ENCODE data around the gene HHIPL2. TPM values are rescaled to one million over a fixed set of nuclear protein-coding genes. Genes with fewer than 3 reads are reported as not detected.

Gene HHIPL2
- total RNA-seq, 4 donors from 2014 or later, result 0.07 to 0.55 TPM; not detected in 2

- no peaks in the 10 kb centered on the region for H3K9me3 ChIP-seq
- no peak for DNase-seq
- no peak overlapping the region for H3K4me3 ChIP-seq
- H3K36me3 ChIP-seq, result no peaks in the 10 kb centered on the region
- no peaks in the 10 kb centered on the region for H3K27me3 ChIP-seq
- TF ChIP-seq, protein P1, sequence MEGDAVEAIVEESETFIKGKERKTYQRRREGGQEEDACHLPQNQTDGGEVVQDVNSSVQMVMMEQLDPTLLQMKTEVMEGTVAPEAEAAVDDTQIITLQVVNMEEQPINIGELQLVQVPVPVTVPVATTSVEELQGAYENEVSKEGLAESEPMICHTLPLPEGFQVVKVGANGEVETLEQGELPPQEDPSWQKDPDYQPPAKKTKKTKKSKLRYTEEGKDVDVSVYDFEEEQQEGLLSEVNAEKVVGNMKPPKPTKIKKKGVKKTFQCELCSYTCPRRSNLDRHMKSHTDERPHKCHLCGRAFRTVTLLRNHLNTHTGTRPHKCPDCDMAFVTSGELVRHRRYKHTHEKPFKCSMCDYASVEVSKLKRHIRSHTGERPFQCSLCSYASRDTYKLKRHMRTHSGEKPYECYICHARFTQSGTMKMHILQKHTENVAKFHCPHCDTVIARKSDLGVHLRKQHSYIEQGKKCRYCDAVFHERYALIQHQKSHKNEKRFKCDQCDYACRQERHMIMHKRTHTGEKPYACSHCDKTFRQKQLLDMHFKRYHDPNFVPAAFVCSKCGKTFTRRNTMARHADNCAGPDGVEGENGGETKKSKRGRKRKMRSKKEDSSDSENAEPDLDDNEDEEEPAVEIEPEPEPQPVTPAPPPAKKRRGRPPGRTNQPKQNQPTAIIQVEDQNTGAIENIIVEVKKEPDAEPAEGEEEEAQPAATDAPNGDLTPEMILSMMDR (IDR thresholded peaks at IDR 0.05), result no peak
- no peak for TF ChIP-seq POLR2A (IDR thresholded peaks at IDR 0.05)
- peaks cover 0 to 3% of the 10 kb centered on the region in 2 donors for H3K4me1 ChIP-seq
- intact Hi-C loops (cut with DNase I; ENCODE audit: low total_unique reads), result no loop called here
- no peak overlapping the region for H3K27ac ChIP-seq
Observed at GRCh38 chr1:222588135-222588534, 40.2 kb upstream of the HHIPL2 start.

DNA sequence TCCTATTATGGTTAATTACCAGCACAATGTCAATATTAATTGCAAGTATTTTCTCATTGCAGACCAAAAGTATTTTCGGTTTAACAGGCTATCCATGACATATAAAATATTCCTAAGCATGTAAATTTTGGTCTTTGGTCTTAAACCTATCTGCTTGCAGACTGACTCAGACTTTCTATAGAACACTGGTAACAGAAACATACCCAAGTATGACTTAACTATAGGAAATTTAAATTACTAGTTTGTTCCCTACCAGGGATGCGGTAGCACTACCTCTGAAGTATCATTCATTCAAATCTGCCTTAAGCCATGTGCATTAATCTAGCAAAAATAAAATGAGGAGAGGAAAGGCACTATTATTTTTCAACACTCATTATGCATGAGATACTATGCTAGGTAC lies 38.9 kb upstream of the HHIPL2 start:
- no peak for DNase-seq
- no peaks in the 10 kb centered on the region for H3K27me3 ChIP-seq

GRCh38 chr1:222583079-222583478 lies 35.2 kb upstream of the HHIPL2 start:
- no peak for TF ChIP-seq POLR2A (IDR thresholded peaks at IDR 0.05)
- TF ChIP-seq, protein P1 (IDR thresholded peaks at IDR 0.05), result no peak
- H3K27me3 ChIP-seq, result no peaks in the 10 kb centered on the region
- intact Hi-C loops (cut with DNase I; ENCODE audit: low total_unique reads), result no loop called here

More for the DNA sequence above, 38.9 kb upstream of the HHIPL2 start:
- H3K9me3 ChIP-seq, result no peaks in the 10 kb centered on the region
- peaks cover 0 to 3% of the 10 kb centered on the region in 2 donors for H3K4me1 ChIP-seq
- TF ChIP-seq POLR2A (IDR thresholded peaks at IDR 0.05), result no peak
- TF ChIP-seq, protein P1 (IDR thresholded peaks at IDR 0.05), result no peak
- intact Hi-C loops (cut with DNase I; ENCODE audit: low total_unique reads), result no loop called here
- no peaks in the 10 kb centered on the region for H3K36me3 ChIP-seq
- H3K4me3 ChIP-seq, result no peak overlapping the region
- no peak overlapping the region for H3K27ac ChIP-seq

DNA sequence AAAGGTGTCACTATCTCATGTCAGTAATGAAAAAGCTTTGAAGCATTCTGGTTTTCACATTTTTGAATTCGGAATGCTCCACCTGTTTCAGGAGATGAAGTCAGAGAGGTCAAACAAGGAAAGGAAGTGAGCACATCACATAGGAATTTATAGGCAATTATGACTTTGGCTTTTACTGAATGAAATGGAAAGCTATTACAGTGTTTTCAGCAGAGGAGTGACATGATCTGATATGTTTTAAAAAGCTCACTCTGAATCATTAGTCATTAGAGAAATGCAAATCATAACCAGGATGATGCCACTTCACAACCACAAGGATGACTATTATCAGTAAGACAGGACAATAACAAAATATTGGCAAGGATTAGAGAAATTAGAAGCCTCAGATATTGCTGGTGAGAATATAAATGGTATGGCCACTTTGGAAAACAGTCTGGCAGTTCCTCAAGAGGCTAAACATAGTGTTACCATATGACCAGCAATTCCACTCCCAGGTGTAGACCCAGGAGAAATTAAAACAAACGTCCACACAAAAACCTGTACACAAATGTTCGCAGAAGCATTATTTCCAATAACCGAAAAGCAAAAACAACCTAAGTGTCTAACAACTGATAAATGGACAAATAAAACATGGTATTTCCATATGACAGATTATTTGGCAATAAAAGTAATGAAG lies 34.3 kb upstream of the HHIPL2 start:
- H3K27ac ChIP-seq, result no peak overlapping the region
- no peak for DNase-seq
- intact Hi-C loops (cut with DNase I; ENCODE audit: low total_unique reads), result no loop called here
- no peaks in the 10 kb centered on the region for H3K36me3 ChIP-seq
- H3K4me3 ChIP-seq, result no peak overlapping the region
- no peaks in the 10 kb centered on the region for H3K27me3 ChIP-seq
- no peaks in the 10 kb centered on the region for H3K4me1 ChIP-seq
- TF ChIP-seq, protein P1 (IDR thresholded peaks at IDR 0.05), result no peak
- no peak for TF ChIP-seq POLR2A (IDR thresholded peaks at IDR 0.05)
- H3K9me3 ChIP-seq, result no peaks in the 10 kb centered on the region

More at GRCh38 chr1:222583079-222583478, 35.2 kb upstream of the HHIPL2 start:
- no peak overlapping the region for H3K4me3 ChIP-seq
- H3K9me3 ChIP-seq, result no peaks in the 10 kb centered on the region
- peaks cover 0 to under 1% of the 10 kb centered on the region in 2 donors for H3K4me1 ChIP-seq
- H3K27ac ChIP-seq, result no peak overlapping the region
- no peak for DNase-seq
- H3K36me3 ChIP-seq, result no peaks in the 10 kb centered on the region

DNA sequence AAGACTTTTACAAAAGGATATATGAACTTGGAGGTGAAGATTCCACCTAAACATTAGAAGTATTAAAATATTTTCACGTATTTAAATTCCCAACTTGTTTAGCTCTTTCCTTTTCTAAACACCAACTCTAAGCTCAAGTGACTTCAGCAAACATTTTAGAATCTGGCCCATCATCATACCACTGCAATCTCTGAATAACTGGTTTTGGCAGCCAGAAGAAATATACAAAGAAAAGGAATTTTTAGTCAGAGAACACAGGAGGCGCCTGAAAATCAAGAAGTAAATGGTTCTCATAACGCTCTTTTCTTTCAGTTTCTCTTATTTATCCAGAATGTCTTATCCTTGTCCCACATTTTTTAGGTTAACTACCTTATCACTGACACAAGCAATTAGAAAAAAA lies 31.4 kb upstream of the HHIPL2 start:
- Histone ChIP-seq H3K9me3 (no peaks in the 10 kb centered on the region), H3K36me3 (no peaks in the 10 kb centered on the region), H3K27me3 (no peaks in the 10 kb centered on the region), H3K4me1 (no peaks in the 10 kb centered on the region), H3K27ac (no peak overlapping the region), H3K4me3 (no peak overlapping the region)
- no peak for TF ChIP-seq POLR2A (IDR thresholded peaks at IDR 0.05)
- TF ChIP-seq, protein P1 (IDR thresholded peaks at IDR 0.05), result no peak
- no peak for DNase-seq
- intact Hi-C loops (cut with DNase I; ENCODE audit: low total_unique reads), result no loop called here

Measured in uterus (tissue), 4 donors.